ENCODE data around the gene TMF1. TPM values are rescaled to one million over a fixed set of nuclear protein-coding genes. Genes with fewer than 3 reads are reported as not detected.

Gene TMF1
- total and polyA plus RNA-seq, 2 of the 8 experiments (the other 6 are each of a cell fraction or from before 2014, with no cell fraction given) = 1.4 to 18.3 TPM

DNA sequence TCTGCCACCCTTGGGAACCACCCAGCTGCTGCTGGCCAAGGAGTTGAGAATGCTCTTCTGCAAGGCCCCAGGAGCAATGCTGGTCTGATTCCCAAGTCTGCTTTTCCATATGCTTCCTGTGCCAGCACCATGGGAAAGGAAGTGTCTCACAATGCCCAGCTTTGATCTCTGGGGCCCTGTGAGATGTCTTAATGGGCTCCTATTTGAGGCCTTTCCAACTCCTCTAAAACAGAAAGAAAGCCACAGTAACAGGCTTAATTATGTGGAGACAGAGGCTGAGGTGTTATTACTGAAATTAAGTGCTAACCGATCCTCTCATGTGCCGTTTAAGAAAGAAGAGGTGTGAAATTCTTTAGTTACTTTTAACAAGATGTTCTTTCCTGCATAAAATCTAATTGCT is 43.2 kb downstream of the TMF1 start:
- no peak overlapping the region for H2BK15ac ChIP-seq (ENCODE audit: low read length)
- no peaks in the 10 kb centered on the region for H3K79me1 ChIP-seq (ENCODE audit: low read depth, low read length)
- peak overlapping the region; percentile 78; the same call in 1 of the 2 replicates for H3K18ac ChIP-seq (ENCODE audit: extremely low read depth, low read length)
- ChIA-PET POLR2A (ENCODE audit: partially characterized antibody) (interaction anchor here (0.7 to 2.6 kb wide), 10 partner anchors 8 to 127 kb away, joined by 3 to 8 read pairs (median 3); partner anchors contain the start of gene TMF1), CTCF (ENCODE audit: partially characterized antibody) (interaction anchor here (1.2 to 1.4 kb wide), 3 partner anchors 16 to 112 kb away, joined by 3 to 4 read pairs (median 3); partner anchors contain the start of gene TAFA4)
- H3K9ac ChIP-seq (replicated peaks in 1 of 4; ENCODE audit: extremely low read depth in 1 of 4, low read depth in 3 of 4, low read length in 3 of 4) = peak overlapping the region in 1 of 4 experiments; percentile 29; a peak in 1 of 7 replicates
- peaks cover 4% of the 10 kb centered on the region for H3K23me2 ChIP-seq (ENCODE audit: low read depth, low read length)
- DNase-seq (ENCODE audit: low read depth in 1 of 2, low spot score in 2 of 2) = no peak
- peak overlapping the region; percentile 17; the same call in 1 of the 2 replicates for H2AK5ac ChIP-seq (ENCODE audit: low read depth, low read length)
- H2BK12ac ChIP-seq (ENCODE audit: low read depth, low read length) = peak overlapping the region; percentile 21; the same call in 1 of the 2 replicates
- peak overlapping the region; percentile 19 for H2BK120ac ChIP-seq (replicated peaks; ENCODE audit: low read depth, low read length)
- no peak overlapping the region for H3K23ac ChIP-seq (ENCODE audit: insufficient read length)
- 85% methylated on average over 2 of the region's 2 CpGs; no CpG with 5 or more reads in 1 of the 2 experiments for WGBS, 2 experiments (ENCODE audit: extremely low coverage in 1 of 2, insufficient coverage in 1 of 2, insufficient read length in 1 of 2, insufficient replicate concordance in 2 of 2, low coverage in 1 of 2, low lambda C conversion rate in 2 of 2, missing lambda C conversion rate in 1 of 2)
- no peak overlapping the region for H3K4ac ChIP-seq (replicated peaks; ENCODE audit: insufficient read length, low read depth, low read length)
- FAIRE-seq = no peak
- peak overlapping the region; percentile 36; the same call in 1 of the 2 replicates for H2BK5ac ChIP-seq (ENCODE audit: low read depth, low read length)
- no peak overlapping the region for H3K14ac ChIP-seq (ENCODE audit: insufficient read length)
- peaks cover 0 to 8% (median 3%) of the 10 kb centered on the region in 4 experiments; a peak in 4 of 8 replicates for H3K36me3 ChIP-seq (ENCODE audit: control insufficient read depth in 2 of 4, insufficient read depth in 4 of 4, low read length in 3 of 4)
- peaks cover 0 to 4% (median 0%) of the 10 kb centered on the region in 4 experiments; a peak in 2 of 7 replicates for H3K27me3 ChIP-seq (replicated peaks in 1 of 4; ENCODE audit: control insufficient read depth in 3 of 4, extremely low read depth in 1 of 4, insufficient read depth in 3 of 4, low read length in 3 of 4)
- no peaks in the 10 kb centered on the region for H3K9me3 ChIP-seq (ENCODE audit: insufficient read depth in 2 of 2, low read depth in 1 of 2, low read length in 1 of 2)
- H2BK20ac ChIP-seq (ENCODE audit: low read length) = peak overlapping the region; percentile 63; the same call in 1 of the 2 replicates
- H3K4me1 ChIP-seq (replicated peaks in 1 of 4; ENCODE audit: control insufficient read depth in 3 of 4, insufficient read depth in 4 of 4, low read length in 3 of 4) = peaks cover 3 to 19% (median 7%) of the 10 kb centered on the region in 4 experiments
- no peak overlapping the region for H2AFZ ChIP-seq (ENCODE audit: low read length)
- no peak overlapping the region for H3K56ac ChIP-seq (replicated peaks; ENCODE audit: insufficient read length, low read depth, low read length)
- H3K4me3 ChIP-seq (ENCODE audit: extremely low read depth in 1 of 4, insufficient read depth in 2 of 4, low read depth in 3 of 4, low read length in 4 of 4) = peak overlapping the region in 1 of 4 experiments; percentile 23; a peak in 1 of 8 replicates
- no peaks in the 10 kb centered on the region for H4K20me1 ChIP-seq (replicated peaks in 1 of 2; ENCODE audit: control insufficient read depth in 1 of 2, insufficient read depth in 2 of 2, low read length in 2 of 2)
- H3K79me2 ChIP-seq (ENCODE audit: control insufficient read depth in 1 of 2, insufficient read depth in 2 of 2, low read length in 2 of 2) = no peaks in the 10 kb centered on the region
- H3K4me2 ChIP-seq (ENCODE audit: insufficient read depth in 1 of 2, low read depth in 2 of 2, low read length in 2 of 2) = peak overlapping the region in 1 of 2 experiments; percentile 18; a peak in 2 of 4 replicates
- no peak overlapping the region for H4K8ac ChIP-seq (ENCODE audit: extremely low read depth, insufficient read depth, low read length)
- peak overlapping the region; percentile 70 for H3K27ac ChIP-seq (ENCODE audit: low read depth, low read length)
- H4K5ac ChIP-seq (ENCODE audit: insufficient read length, low read depth, low read length) = no peak overlapping the region
- H4K91ac ChIP-seq (replicated peaks; ENCODE audit: insufficient read length, low read length) = peak overlapping the region; percentile 52
- TF ChIP-seq JUND (IDR thresholded peaks at IDR 0.05; ENCODE audit: low read length) (no peak), EP300 (IDR thresholded peaks at IDR 0.05; ENCODE audit: borderline replicate concordance in 1 of 2, low read depth in 2 of 2, low read length in 2 of 2) (peak in 1 of 2 experiments; percentile 46; a peak in 1 of 3 replicates), YY1 (IDR thresholded peaks at IDR 0.05; ENCODE audit: low read depth, low read length) (0 out of 2 replicates have a peak, but pooled peaks have one; percentile 15), CBX8 (IDR thresholded peaks at IDR 0.05; ENCODE audit: borderline replicate concordance, low read depth, low read length) (no peak), POLR2A (IDR thresholded peaks at IDR 0.05; ENCODE audit: control extremely low read depth in 1 of 2, low read depth in 2 of 2, low read length in 2 of 2) (0 out of 3 replicates have a peak, but pooled peaks of 1 of the 2 experiments have one; percentile 28), NANOG (IDR thresholded peaks at IDR 0.05; ENCODE audit: insufficient read depth, low read depth, low read length, poor library complexity, severe bottlenecking) (peak; percentile 79), SP1 (IDR thresholded peaks at IDR 0.05; ENCODE audit: low read depth, low read length) (0 out of 2 replicates have a peak, but pooled peaks have one; percentile 39), POLR2AphosphoS5 (IDR thresholded peaks at IDR 0.05; ENCODE audit: low read depth, low read length) (peak; percentile 74)
- TF ChIP-seq, protein P1, sequence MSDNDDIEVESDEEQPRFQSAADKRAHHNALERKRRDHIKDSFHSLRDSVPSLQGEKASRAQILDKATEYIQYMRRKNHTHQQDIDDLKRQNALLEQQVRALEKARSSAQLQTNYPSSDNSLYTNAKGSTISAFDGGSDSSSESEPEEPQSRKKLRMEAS (IDR thresholded peaks at IDR 0.05) = peak; percentile 22; the same call in 1 of the 2 replicates
- TF ChIP-seq, protein P2, sequence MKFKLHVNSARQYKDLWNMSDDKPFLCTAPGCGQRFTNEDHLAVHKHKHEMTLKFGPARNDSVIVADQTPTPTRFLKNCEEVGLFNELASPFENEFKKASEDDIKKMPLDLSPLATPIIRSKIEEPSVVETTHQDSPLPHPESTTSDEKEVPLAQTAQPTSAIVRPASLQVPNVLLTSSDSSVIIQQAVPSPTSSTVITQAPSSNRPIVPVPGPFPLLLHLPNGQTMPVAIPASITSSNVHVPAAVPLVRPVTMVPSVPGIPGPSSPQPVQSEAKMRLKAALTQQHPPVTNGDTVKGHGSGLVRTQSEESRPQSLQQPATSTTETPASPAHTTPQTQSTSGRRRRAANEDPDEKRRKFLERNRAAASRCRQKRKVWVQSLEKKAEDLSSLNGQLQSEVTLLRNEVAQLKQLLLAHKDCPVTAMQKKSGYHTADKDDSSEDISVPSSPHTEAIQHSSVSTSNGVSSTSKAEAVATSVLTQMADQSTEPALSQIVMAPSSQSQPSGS (IDR thresholded peaks at IDR 0.05; ENCODE audit: low read length) = peak; percentile 35; the same call in 1 of the 2 replicates

Measured in H1 (cell line).